GM23248 (cell line): ENCODE results near the gene ZNF304. TPM values are rescaled to one million over a fixed set of nuclear protein-coding genes. Genes with fewer than 3 reads are reported as not detected.

Experiments used
- DNase-seq: peaks from one replicate; pipeline ENCODE4 v3.0.0-alpha.2; 2015
- H2AFZ ChIP-seq: fragments of 200-600 bp; sonication (generic); 2 replicates; pipeline ENCODE4 v1.6.1; 2016; ENCODE audit warnings: antibody characterized with exemption
- H3F3A ChIP-seq: fragments of 200-600 bp; sonication (generic); 2 replicates; pipeline ENCODE4 v1.6.1; 2016; ENCODE audit warnings: mild to moderate bottlenecking, antibody characterized with exemption, mixed run types; ENCODE audit not compliant: insufficient read depth
- H3K27ac ChIP-seq: fragments of 200-600 bp; sonication (generic); 2 replicates; pipeline ENCODE4 v1.5.1; 2016; ENCODE audit warnings: mild to moderate bottlenecking
- H3K27me3 ChIP-seq: fragments of 200-600 bp; sonication (generic); replicated peaks from 2 replicates; pipeline ENCODE4 v1.6.1; 2016; ENCODE audit warnings: mild to moderate bottlenecking; ENCODE audit not compliant: insufficient read depth
- H3K36me3 ChIP-seq: fragments of 200-600 bp; sonication (generic); 2 replicates; pipeline ENCODE4 v1.6.1; 2016; ENCODE audit warnings: low read depth, mild to moderate bottlenecking
- H3K4me1 ChIP-seq: fragments of 200-600 bp; sonication (generic); 2 replicates; pipeline ENCODE4 v1.6.1; 2016; ENCODE audit warnings: mild to moderate bottlenecking; ENCODE audit not compliant: insufficient read depth
- H3K4me2 ChIP-seq: fragments of 200-600 bp; sonication (generic); one replicate; pipeline ENCODE4 v1.6.1; 2016; ENCODE audit warnings: mild to moderate bottlenecking; ENCODE audit not compliant: unreplicated experiment
- H3K4me3 ChIP-seq: fragments of 200-600 bp; sonication (generic); 2 replicates; pipeline ENCODE4 v1.5.1; 2016; ENCODE audit warnings: mild to moderate bottlenecking
- H3K79me2 ChIP-seq: fragments of 200-600 bp; sonication (generic); 2 replicates; pipeline ENCODE4 v1.6.1; 2016; ENCODE audit warnings: mild to moderate bottlenecking; ENCODE audit not compliant: insufficient read depth
- H3K9ac ChIP-seq: fragments of 200-600 bp; sonication (generic); 2 replicates; pipeline ENCODE4 v1.6.1; 2016; ENCODE audit warnings: mild to moderate bottlenecking
- H3K9me2 ChIP-seq: fragments of 200-600 bp; sonication (generic); 2 replicates; pipeline ENCODE4 v1.6.1; 2016; ENCODE audit warnings: mixed run types, mild to moderate bottlenecking, moderate library complexity; ENCODE audit not compliant: insufficient read depth
- H3K9me3 ChIP-seq: fragments of 200-600 bp; sonication (generic); one replicate; pipeline ENCODE4 v1.6.1; 2017; ENCODE audit warnings: low read depth
- H4K20me1 ChIP-seq: fragments of 200-600 bp; sonication (generic); 2 replicates; pipeline ENCODE4 v1.6.0; 2016; ENCODE audit not compliant: insufficient read depth
- EZH2 ChIP-seq: fragments of 200-600 bp; sonication (generic); IDR thresholded peaks from 2 replicates; pipeline ENCODE4 v1.6.1; 2018; ENCODE audit warnings: antibody characterized with exemption, mild to moderate bottlenecking; ENCODE audit not compliant: insufficient read depth, poor library complexity, severe bottlenecking
- EZH2phosphoT487 ChIP-seq: fragments of 200-600 bp; sonication (generic); IDR thresholded peaks from 2 replicates; pipeline ENCODE4 v1.6.1; 2018; ENCODE audit warnings: antibody characterized with exemption, moderate library complexity, mild to moderate bottlenecking, low read depth; ENCODE audit not compliant: insufficient read depth
- WGBS, 2 experiments: methylation state at CpG; one replicate each; pipeline ENCODE4 v1.1.6; 2015 to 2017; ENCODE audit warnings: low lambda C conversion rate in 2 of 2, low coverage in 1 of 2; ENCODE audit errors: missing lambda C conversion rate in 2 of 2; 5-methylcytosine and 5-hydroxymethylcytosine counted together
- in situ Hi-C: fragments of 300-500 bp; cut with MboI; formaldehyde crosslinking; loops from 2 replicates; pipeline ENCODE4 v1.15.0; 2020
- polyA plus RNA-seq: library from polyadenylated mRNA; unstranded; fragments of >200 nt; fragmentation: Nextera tagmentation; extraction: Ambion mirVana; gene quantifications from 2 replicates; pipeline ENCODE4 v1.2.1, GENCODE V29; 2016
- total RNA-seq: library from RNA; depleted of rRNA; stranded (reverse); fragments of >200 nt; shearing (Covaris generic); gene quantifications from 2 replicates; pipeline ENCODE4 v1.2.3, GENCODE V29; 2014

The ZNF304 gene
- total and polyA plus RNA-seq, 2 experiments from 2014 or later = 4.2 to 7.8 TPM

GRCh38 chr19:57351867-57352266 is 796 bp downstream of the ZNF304 start:
- Histone ChIP-seq H3K9me2 (no peaks in the 10 kb centered on the region), H3K9ac (peak overlapping the region; percentile 95), H3K4me3 (peak overlapping the region; percentile 86), H3K9me3 (no peaks in the 10 kb centered on the region), H3K27ac (peak overlapping the region; percentile 79), H3K27me3 (no peaks in the 10 kb centered on the region), H3K36me3 (peaks cover 15% of the 10 kb centered on the region; the same call in 1 of the 2 replicates), H3K4me1 (peaks cover 23% of the 10 kb centered on the region), H3K4me2 (peak overlapping the region; percentile 95), H4K20me1 (no peaks in the 10 kb centered on the region), H3K79me2 (peaks cover 55% of the 10 kb centered on the region), H2AFZ (peak overlapping the region; percentile 98), H3F3A (peaks cover 8% of the 10 kb centered on the region; the same call in 1 of the 2 replicates)
- peak; percentile 69 for DNase-seq
- no peak for TF ChIP-seq EZH2phosphoT487
- TF ChIP-seq EZH2 = no peak
- WGBS, 2 experiments = 18 to 24% methylated on average over 7 of the region's 7 CpGs
- in situ Hi-C loops = no loop called here

GRCh38 chr19:57355916-57356315 is 4.8 kb downstream of the ZNF304 start:
- H3K36me3 ChIP-seq = peaks cover 26% of the 10 kb centered on the region; the same call in 1 of the 2 replicates

GRCh38 chr19:57357406-57357805 is 6.3 kb downstream of the ZNF304 start:
- in situ Hi-C loops = no loop called here
- Histone ChIP-seq H3K27ac (no peak overlapping the region), H3K9me3 (no peaks in the 10 kb centered on the region), H3K4me2 (no peak overlapping the region), H4K20me1 (no peaks in the 10 kb centered on the region), H3K9me2 (no peaks in the 10 kb centered on the region), H3K36me3 (peaks cover 26% of the 10 kb centered on the region; the same call in 1 of the 2 replicates), H3K4me1 (peaks cover 8% of the 10 kb centered on the region), H3K27me3 (no peaks in the 10 kb centered on the region), H3F3A (0 out of 2 replicates have a peak, but pooled peaks cover 6% of the 10 kb centered on the region), H3K4me3 (no peak overlapping the region), H3K79me2 (peaks cover 72% of the 10 kb centered on the region), H2AFZ (no peak overlapping the region), H3K9ac (no peak overlapping the region)
- no peak for TF ChIP-seq EZH2
- TF ChIP-seq EZH2phosphoT487 = no peak
- 94 to 100% methylated on average over 5 of the region's 5 CpGs for WGBS, 2 experiments
- DNase-seq = no peak

More at GRCh38 chr19:57355916-57356315, 4.8 kb downstream of the ZNF304 start:
- H3K4me1 ChIP-seq = peaks cover 11% of the 10 kb centered on the region
- H3K27me3 ChIP-seq = no peaks in the 10 kb centered on the region
- in situ Hi-C loops = no loop called here
- no peaks in the 10 kb centered on the region for H3K9me3 ChIP-seq
- H3K4me2 ChIP-seq = no peak overlapping the region
- H3F3A ChIP-seq = 0 out of 2 replicates have a peak, but pooled peaks cover 6% of the 10 kb centered on the region
- H3K4me3 ChIP-seq = no peak overlapping the region
- H3K79me2 ChIP-seq = peaks cover 86% of the 10 kb centered on the region
- no peaks in the 10 kb centered on the region for H4K20me1 ChIP-seq
- WGBS, 2 experiments = 92 to 95% methylated on average over 4 of the region's 4 CpGs
- H3K9ac ChIP-seq = no peak overlapping the region
- no peak overlapping the region for H2AFZ ChIP-seq
- no peak for DNase-seq
- H3K27ac ChIP-seq = no peak overlapping the region
- TF ChIP-seq EZH2phosphoT487 (no peak), EZH2 (no peak)
- H3K9me2 ChIP-seq = no peaks in the 10 kb centered on the region

GRCh38 chr19:57359300-57359699 is 8.2 kb downstream of the ZNF304 start:
- Histone ChIP-seq H4K20me1 (no peaks in the 10 kb centered on the region), H3K27me3 (no peaks in the 10 kb centered on the region), H3K4me2 (no peak overlapping the region), H2AFZ (no peak overlapping the region), H3K4me1 (peaks cover 5% of the 10 kb centered on the region), H3K36me3 (peaks cover 24% of the 10 kb centered on the region; the same call in 1 of the 2 replicates), H3K9me3 (no peaks in the 10 kb centered on the region), H3K79me2 (peaks cover 63% of the 10 kb centered on the region), H3F3A (0 out of 2 replicates have a peak, but pooled peaks cover 6% of the 10 kb centered on the region), H3K4me3 (no peak overlapping the region), H3K9ac (no peak overlapping the region), H3K27ac (no peak overlapping the region), H3K9me2 (no peaks in the 10 kb centered on the region)
- in situ Hi-C loops = no loop called here
- TF ChIP-seq EZH2phosphoT487 (no peak), EZH2 (no peak)
- DNase-seq = no peak
